Activated effector memory CD4-positive, alpha-beta T cell treated with anti-CD3 and anti-CD28 coated beads, Interleukin-2, amount 50 U/mL, for 16 hours (primary cell): ENCODE results near the gene ISCU.

Experiments used
- DNase-seq: peaks from one replicate; pipeline ENCODE4 v3.0.0-alpha.2; 2020

ISCU gene

GRCh38 chr12:108592033-108592909 lies 29.9 kb downstream of the ISCU start:
- no peak for DNase-seq

- DNase-seq: no peak
Observed at GRCh38 chr12:108594323-108594903, 32.0 kb downstream of the ISCU start.

- DNase-seq: no peak
Observed at GRCh38 chr12:108594960-108595710, 32.7 kb downstream of the ISCU start.

- no peak for DNase-seq
Observed at GRCh38 chr12:108595711-108596647, 33.6 kb downstream of the ISCU start.

- no peak for DNase-seq
Observed at GRCh38 chr12:108596854-108597558, 34.6 kb downstream of the ISCU start.

GRCh38 chr12:108597559-108598471 lies 35.4 kb downstream of the ISCU start, which contains the start of gene TMEM119:
TMEM119 (minus strand) TSS chr12:108598084; CDS start chr12:108592383, 5,701 bp downstream.
- DNase-seq: no peak

GRCh38 chr12:108598553-108599250 lies 36.3 kb downstream of the ISCU start:
- no peak for DNase-seq

- no peak for DNase-seq
Observed at GRCh38 chr12:108599541-108599940, 37.1 kb downstream of the ISCU start.

GRCh38 chr12:108599948-108600701 lies 37.7 kb downstream of the ISCU start:
- DNase-seq: no peak

GRCh38 chr12:108600702-108601007 lies 38.3 kb downstream of the ISCU start:
- no peak for DNase-seq

- DNase-seq: no peak
Observed at GRCh38 chr12:108602209-108602705, 39.9 kb downstream of the ISCU start.

- DNase-seq: no peak
Observed at GRCh38 chr12:108602976-108603704, 40.7 kb downstream of the ISCU start.

GRCh38 chr12:108603743-108604142 lies 41.3 kb downstream of the ISCU start:
- DNase-seq: no peak

GRCh38 chr12:108604208-108604941 lies 42.0 kb downstream of the ISCU start:
- DNase-seq: no peak

- no peak for DNase-seq
Observed at GRCh38 chr12:108605000-108605689, 42.7 kb downstream of the ISCU start.

GRCh38 chr12:108605690-108606406 lies 43.5 kb downstream of the ISCU start:
- no peak for DNase-seq
